Sigmoid colon (tissue), 7 donors: ENCODE data around the gene FAM9A. TPM values are rescaled to one million over a fixed set of nuclear protein-coding genes. Genes with fewer than 3 reads are reported as not detected.
"Not testable (repeated sequence)": the region's sequence is repeated elsewhere in the genome, so short reads cannot be mapped to it uniquely, and the experiment has no call there.

Experiments used
- DNase-seq: peaks from one replicate; pipeline ENCODE4 v3.0.0-alpha.2; 2019
- H3K27ac ChIP-seq, 4 donors: fragments of 200-600 bp; sonication (generic); one replicate each; pipeline ENCODE4 v1.5.1; 2016 to 2019; ENCODE audit warnings: mild to moderate bottlenecking in 1 of 4
- H3K27me3 ChIP-seq, 3 donors: fragments of 200-600 bp; sonication (generic); one replicate each; pipeline ENCODE4 v1.5.1; 2019; ENCODE audit warnings: mild to moderate bottlenecking in 1 of 3
- H3K36me3 ChIP-seq, 4 donors: fragments of 200-600 bp; sonication (generic); one replicate each; pipeline ENCODE4 v1.5.1; 2016 to 2019
- H3K4me1 ChIP-seq, 4 donors: fragments of 200-600 bp; sonication (generic); one replicate each; pipeline ENCODE4 v1.5.1; 2017 to 2019
- H3K4me3 ChIP-seq, 4 donors: fragments of 200-600 bp; sonication (generic); one replicate each; pipeline ENCODE4 v1.5.1; 2017 to 2019; ENCODE audit warnings: mild to moderate bottlenecking in 2 of 4, moderate library complexity in 1 of 4
- H3K9me3 ChIP-seq, 4 donors: fragments of 200-600 bp in 3 of 4; sonication (generic) in 3 of 4; one replicate each; pipeline versions ENCODE4 v1.5.1 to v1.6.1; 2013 to 2019
- CTCF ChIP-seq, 4 experiments: fragments of 450-650 bp in 3 of 4; fragments of 200-600 bp in 1 of 4; IDR thresholded peaks; one replicate each; pipeline ENCODE4 v1.5.1; 2016 to 2019; ENCODE audit warnings: antibody characterized with exemption in 4 of 4, mild to moderate bottlenecking in 3 of 4, moderate library complexity in 2 of 4
- EP300 ChIP-seq, 4 donors: sonication (generic); formaldehyde crosslinking; IDR thresholded peaks; one replicate each; pipeline ENCODE4 v1.6.1; 2017; ENCODE audit warnings: antibody characterized with exemption in 4 of 4
- POLR2A ChIP-seq, 2 donors: fragments of 450-650 bp; IDR thresholded peaks; one replicate each; pipeline ENCODE4 v1.6.1; 2016; ENCODE audit warnings: antibody characterized with exemption in 2 of 2, mild to moderate bottlenecking in 2 of 2, moderate library complexity in 2 of 2
- POLR2AphosphoS5 ChIP-seq, 4 donors: sonication (generic); formaldehyde crosslinking; IDR thresholded peaks; one replicate each; pipeline ENCODE4 v1.6.1; 2017; ENCODE audit warnings: antibody characterized with exemption in 4 of 4
- WGBS, 2 donors: extraction: QIAGEN DNeasy Blood & Tissue Kit; methylation state at CpG; one replicate each; pipeline ENCODE4 v1.1.7; 2013; 5-methylcytosine and 5-hydroxymethylcytosine counted together
- intact Hi-C: fragments of 100-400 bp; cut with DNase I; formaldehyde crosslinking; loops from one replicate; pipeline ENCODE4 v1.15.1; 2023
- polyA plus RNA-seq, 3 donors: library from polyadenylated mRNA; stranded (reverse); fragments of 200-250 nt; gene quantifications; one replicate each; pipeline ENCODE4 v1.2.3, GENCODE V29; 2013
- total RNA-seq, 4 donors: library from RNA; depleted of rRNA; stranded (reverse); fragments of >200 nt; gene quantifications; one replicate each; pipeline ENCODE4 v1.1.0, GENCODE V29; 2016
- donor health status: healthy with polysubstance abuse.
- donor health status: Bipolar disorder and iron deficiency.
- donor health status: healthy.

The FAM9A gene
- total and polyA plus RNA-seq, 7 donors = not detected

- no peaks in the 10 kb centered on the region for H3K36me3 ChIP-seq
- no peaks in the 10 kb centered on the region for H3K4me1 ChIP-seq
- TF ChIP-seq POLR2AphosphoS5 (IDR thresholded peaks at IDR 0.05) (no peak), EP300 (IDR thresholded peaks at IDR 0.05) (no peak), CTCF (IDR thresholded peaks at IDR 0.05) (no peak), POLR2A (IDR thresholded peaks at IDR 0.05) (no peak)
- no peak for DNase-seq
- H3K4me3 ChIP-seq = no peak overlapping the region
- H3K9me3 ChIP-seq = no peaks in the 10 kb centered on the region
- H3K27me3 ChIP-seq = peaks cover 0 to 9% (median 0%) of the 10 kb centered on the region in 3 donors
- H3K27ac ChIP-seq = no peak overlapping the region
- intact Hi-C loops = no loop called here
- WGBS, 2 donors = 50 to 52% methylated on average over 5 of the region's 5 CpGs
Observed at GRCh38 chrX:8773117-8773516, 28.1 kb downstream of the FAM9A start.

GRCh38 chrX:8760021-8760420, 41.2 kb downstream of the FAM9A start:
- WGBS, 2 donors = 85 to 86% methylated on average over 2 of the region's 2 CpGs
- TF ChIP-seq CTCF (IDR thresholded peaks at IDR 0.05) (no peak), POLR2AphosphoS5 (IDR thresholded peaks at IDR 0.05) (no peak), EP300 (IDR thresholded peaks at IDR 0.05) (no peak), POLR2A (IDR thresholded peaks at IDR 0.05) (no peak)
- intact Hi-C loops = no loop called here
- H3K27me3 ChIP-seq = no peaks in the 10 kb centered on the region
- no peaks in the 10 kb centered on the region for H3K36me3 ChIP-seq
- H3K4me1 ChIP-seq = no peaks in the 10 kb centered on the region
- DNase-seq = no peak
- no peaks in the 10 kb centered on the region for H3K9me3 ChIP-seq
- no peak overlapping the region for H3K4me3 ChIP-seq
- H3K27ac ChIP-seq = no peak overlapping the region

- H3K36me3 ChIP-seq, H3K27me3 ChIP-seq, H3K9me3 ChIP-seq, intact Hi-C loops, H3K27ac ChIP-seq, DNase-seq, H3K4me3 ChIP-seq, H3K4me1 ChIP-seq: not testable (repeated sequence)
- 53 to 71% methylated on average over 5 of the region's 5 CpGs for WGBS, 2 donors
Observed at GRCh38 chrX:8758706-8759105, 42.5 kb downstream of the FAM9A start.

- H3K4me1 ChIP-seq, DNase-seq, H3K36me3 ChIP-seq, H3K27ac ChIP-seq, H3K27me3 ChIP-seq, intact Hi-C loops, H3K9me3 ChIP-seq, H3K4me3 ChIP-seq: not testable (repeated sequence)
- 88 to 90% methylated on average over 7 of the region's 7 CpGs for whole genome bisulfite sequencing, 2 donors
Observed at GRCh38 chrX:8757609-8758389, 43.4 kb downstream of the FAM9A start.

- no peak for TF ChIP-seq POLR2A (IDR thresholded peaks at IDR 0.05)
- TF ChIP-seq POLR2AphosphoS5 (IDR thresholded peaks at IDR 0.05) = no peak
- TF ChIP-seq EP300 (IDR thresholded peaks at IDR 0.05) = no peak
- TF ChIP-seq CTCF (IDR thresholded peaks at IDR 0.05) = no peak
Observed at GRCh38 chrX:8755813-8756212, 45.4 kb downstream of the FAM9A start.

GRCh38 chrX:8755116-8755515, 46.1 kb downstream of the FAM9A start:
- intact Hi-C loops = no loop called here
- Histone ChIP-seq H3K4me1 (no peaks in the 10 kb centered on the region), H3K9me3 (no peaks in the 10 kb centered on the region), H3K27me3 (no peaks in the 10 kb centered on the region), H3K27ac (no peak overlapping the region), H3K36me3 (no peaks in the 10 kb centered on the region), H3K4me3 (no peak overlapping the region)
- TF ChIP-seq EP300 (IDR thresholded peaks at IDR 0.05) = no peak
- TF ChIP-seq POLR2A (IDR thresholded peaks at IDR 0.05) = no peak
- no peak for TF ChIP-seq POLR2AphosphoS5 (IDR thresholded peaks at IDR 0.05)
- TF ChIP-seq CTCF (IDR thresholded peaks at IDR 0.05) = no peak
- no peak for DNase-seq
- WGBS, 2 donors = 65% methylated on average over 4 of the region's 4 CpGs

More at GRCh38 chrX:8755813-8756212, 45.4 kb downstream of the FAM9A start:
- no peak overlapping the region for H3K27ac ChIP-seq
- no peak for DNase-seq
- intact Hi-C loops = no loop called here
- no peaks in the 10 kb centered on the region for H3K9me3 ChIP-seq
- H3K4me1 ChIP-seq = no peaks in the 10 kb centered on the region
- no peaks in the 10 kb centered on the region for H3K27me3 ChIP-seq
- no peak overlapping the region for H3K4me3 ChIP-seq
- no peaks in the 10 kb centered on the region for H3K36me3 ChIP-seq
